Caco-2 (cell line): ENCODE measurements around the gene ZBTB44. TPM values are rescaled to one million over a fixed set of nuclear protein-coding genes. Genes with fewer than 3 reads are reported as not detected.

Experiments
- BruUV-seq: library from RNA; stranded (reverse); fragments of 400-500 nt; replicated peaks from 2 replicates; lab custom pipeline; 2021; lab: Mats Ljungman, UMichigan
- CTCF ChIA-PET: fragments of 300-600 bp; sonication (Branson Sonifier 250); formaldehyde crosslinking; loops from one replicate; lab custom pipeline; 2022; ENCODE audit warnings: antibody characterized with exemption; lab: Charles Lee
- POLR2A ChIA-PET: fragments of 300-600 bp; sonication (Branson Sonifier 250); formaldehyde crosslinking; loops from one replicate; lab custom pipeline; 2022; ENCODE audit warnings: antibody characterized with exemption; lab: Charles Lee
- DNase-seq, 2 experiments: peaks; one replicate each; pipeline versions ENCODE4 v3.0.0 to v3.0.0-alpha.2; 2020 to 2022
- H3K27me3 ChIP-seq: replicated peaks from 2 replicates; pipeline ENCODE4 v1.6.0; 2011; ENCODE audit warnings: low read length; ENCODE audit not compliant: control insufficient read depth, insufficient read depth
- H3K36me3 ChIP-seq: 2 replicates; pipeline ENCODE4 v1.5.1; 2011; ENCODE audit warnings: low read length; ENCODE audit not compliant: control insufficient read depth, insufficient read depth
- H3K4me1 ChIP-seq: fragments of 250-450 bp; sonication (Bioruptor Pico); 2 replicates; pipeline ENCODE4 v1.5.1; 2020; ENCODE audit warnings: mild to moderate bottlenecking
- H3K4me3 ChIP-seq: 2 replicates; pipeline ENCODE4 v1.5.1; 2011; ENCODE audit warnings: low read depth, mild to moderate bottlenecking, control low read depth, low read length
- H3K9me3 ChIP-seq: fragments of 250-450 bp; sonication (Bioruptor Pico); 2 replicates; pipeline ENCODE4 v1.5.1; 2020; ENCODE audit warnings: mild to moderate bottlenecking, moderate library complexity
- H3K27ac Mint-ChIP-seq: one replicate; pipeline ENCODE4 v1.8.0; 2022; ENCODE audit warnings: mixed read lengths; ENCODE audit not compliant: unreplicated experiment
- H3K27me3 Mint-ChIP-seq: one replicate; pipeline ENCODE4 v1.8.0; 2022; ENCODE audit warnings: mixed read lengths; ENCODE audit not compliant: insufficient read depth, unreplicated experiment
- H3K36me3 Mint-ChIP-seq: one replicate; pipeline ENCODE4 v1.8.0; 2022; ENCODE audit warnings: mild to moderate bottlenecking, mixed read lengths; ENCODE audit not compliant: insufficient read depth, unreplicated experiment
- H3K4me1 Mint-ChIP-seq: one replicate; pipeline ENCODE4 v1.8.0; 2022; ENCODE audit warnings: low read depth, mixed read lengths; ENCODE audit not compliant: unreplicated experiment
- H3K4me3 Mint-ChIP-seq: one replicate; pipeline ENCODE4 v1.8.0; 2022; ENCODE audit warnings: mild to moderate bottlenecking, moderate library complexity, mixed read lengths; ENCODE audit not compliant: unreplicated experiment
- H3K9me3 Mint-ChIP-seq: one replicate; pipeline ENCODE4 v1.8.0; 2022; ENCODE audit warnings: mixed read lengths; ENCODE audit not compliant: unreplicated experiment
- CTCF ChIP-seq, 2 experiments: fragments of 200-600 bp in 1 of 2; IDR thresholded peaks; 1 replicate in 1 of 2; 2 replicates in 1 of 2; pipeline versions ENCODE4 v1.5.1 to v1.8.0; 2011 to 2022; ENCODE audit warnings: antibody characterized with exemption in 1 of 2, control low read depth in 1 of 2, inconsistent platforms in 1 of 2, low read depth in 1 of 2, low read length in 1 of 2, mild to moderate bottlenecking in 1 of 2, moderate library complexity in 1 of 2; ENCODE audit not compliant: insufficient read depth in 1 of 2, severe bottlenecking in 1 of 2, unreplicated experiment in 1 of 2
- intact Hi-C: fragments of 100-400 bp; cut with micrococcal nuclease; formaldehyde crosslinking; loops from one replicate; pipeline ENCODE4 v1.10.0; 2022; ENCODE audit not compliant: unreplicated experiment
- total RNA-seq: library from RNA; stranded (reverse); gene quantifications from 2 replicates; pipeline ENCODE4 v1.2.3, GENCODE V29; 2022

The ZBTB44 gene
- total RNA-seq, 1 experiment from 2014 or later, result 53.6 TPM

GRCh38 chr11:130216591-130217132 lies 98.1 kb downstream of the ZBTB44 start:
- H3K4me1 Mint-ChIP-seq, result peaks cover 9% of the 10 kb centered on the region
- BruUV-seq, result no TSS peak
- TF ChIP-seq CTCF (IDR thresholded peaks at IDR 0.05; ENCODE audit: insufficient read depth in 1 of 2, low read depth in 1 of 2, low read length in 1 of 2, severe bottlenecking in 1 of 2, unreplicated experiment in 1 of 2), result no peak
- H3K4me3 ChIP-seq, result no peak overlapping the region
- CTCF ChIA-PET, result no interaction called here
- peaks cover 13% of the 10 kb centered on the region; the same call in 1 of the 2 replicates for H3K4me1 ChIP-seq
- no peaks in the 10 kb centered on the region for H3K36me3 ChIP-seq
- no peak overlapping the region for H3K27ac Mint-ChIP-seq
- intact Hi-C loops, result loop anchor here (10.0 kb wide), 1 partner anchor 648 kb away; no protein-coding TSS in a partner anchor
- H3K9me3 ChIP-seq, result no peaks in the 10 kb centered on the region
- DNase-seq, result peak; percentile 11 to 39
- H3K36me3 Mint-ChIP-seq, result peaks cover 53% of the 10 kb centered on the region
- no peaks in the 10 kb centered on the region for H3K27me3 ChIP-seq
- no peaks in the 10 kb centered on the region for H3K27me3 Mint-ChIP-seq
- no peaks in the 10 kb centered on the region for H3K9me3 Mint-ChIP-seq
- POLR2A ChIA-PET, result interaction anchor here (0.6 kb wide), 1 partner anchor 214 kb away, joined by 14 read pairs; the partner anchor contains the start of gene PRDM10
- H3K4me3 Mint-ChIP-seq, result no peak overlapping the region

GRCh38 chr11:130216221-130216550 lies 98.5 kb downstream of the ZBTB44 start:
- Mint-ChIP-seq H3K4me1 (peaks cover 9% of the 10 kb centered on the region), H3K4me3 (no peak overlapping the region), H3K27me3 (no peaks in the 10 kb centered on the region), H3K9me3 (no peaks in the 10 kb centered on the region), H3K36me3 (peaks cover 58% of the 10 kb centered on the region), H3K27ac (no peak overlapping the region)
- CTCF ChIA-PET, result no interaction called here
- H3K9me3 ChIP-seq, result no peaks in the 10 kb centered on the region
- BruUV-seq, result no TSS peak
- TF ChIP-seq CTCF (IDR thresholded peaks at IDR 0.05; ENCODE audit: insufficient read depth in 1 of 2, low read depth in 1 of 2, low read length in 1 of 2, severe bottlenecking in 1 of 2, unreplicated experiment in 1 of 2), result no peak
- no peak overlapping the region for H3K4me3 ChIP-seq
- no peaks in the 10 kb centered on the region for H3K36me3 ChIP-seq
- POLR2A ChIA-PET, result interaction anchor here (0.6 kb wide), 1 partner anchor 214 kb away, joined by 14 read pairs; the partner anchor contains the start of gene PRDM10
- intact Hi-C loops, result loop anchor here (10.0 kb wide), 1 partner anchor 649 kb away; no protein-coding TSS in a partner anchor
- H3K4me1 ChIP-seq, result peaks cover 13% of the 10 kb centered on the region; the same call in 1 of the 2 replicates
- H3K27me3 ChIP-seq, result no peaks in the 10 kb centered on the region
- DNase-seq, result no peak

GRCh38 chr11:130215531-130216220 lies 99.0 kb downstream of the ZBTB44 start:
- ChIA-PET CTCF (no interaction called here), POLR2A (interaction anchor here (0.6 kb wide), 1 partner anchor 213 kb away, joined by 14 read pairs; the partner anchor contains the start of gene PRDM10)
- no TSS peak for BruUV-seq
- H3K4me3 Mint-ChIP-seq, result no peak overlapping the region
- H3K36me3 Mint-ChIP-seq, result peaks cover 60% of the 10 kb centered on the region
- no peaks in the 10 kb centered on the region for H3K9me3 Mint-ChIP-seq
- H3K36me3 ChIP-seq, result no peaks in the 10 kb centered on the region
- no peaks in the 10 kb centered on the region for H3K9me3 ChIP-seq
- peaks cover 9% of the 10 kb centered on the region; the same call in 1 of the 2 replicates for H3K4me1 ChIP-seq
- no peak overlapping the region for H3K27ac Mint-ChIP-seq
- no peak for TF ChIP-seq CTCF (IDR thresholded peaks at IDR 0.05; ENCODE audit: insufficient read depth in 1 of 2, low read depth in 1 of 2, low read length in 1 of 2, severe bottlenecking in 1 of 2, unreplicated experiment in 1 of 2)
- no peaks in the 10 kb centered on the region for H3K27me3 ChIP-seq
- peaks cover 9% of the 10 kb centered on the region for H3K4me1 Mint-ChIP-seq
- no peak for DNase-seq
- H3K27me3 Mint-ChIP-seq, result no peaks in the 10 kb centered on the region
- no peak overlapping the region for H3K4me3 ChIP-seq
- intact Hi-C loops, result loop anchor here (10.0 kb wide), 1 partner anchor 649 kb away; no protein-coding TSS in a partner anchor
